ENCODE results near the gene CATSPERZ.

CATSPERZ gene

DNA sequence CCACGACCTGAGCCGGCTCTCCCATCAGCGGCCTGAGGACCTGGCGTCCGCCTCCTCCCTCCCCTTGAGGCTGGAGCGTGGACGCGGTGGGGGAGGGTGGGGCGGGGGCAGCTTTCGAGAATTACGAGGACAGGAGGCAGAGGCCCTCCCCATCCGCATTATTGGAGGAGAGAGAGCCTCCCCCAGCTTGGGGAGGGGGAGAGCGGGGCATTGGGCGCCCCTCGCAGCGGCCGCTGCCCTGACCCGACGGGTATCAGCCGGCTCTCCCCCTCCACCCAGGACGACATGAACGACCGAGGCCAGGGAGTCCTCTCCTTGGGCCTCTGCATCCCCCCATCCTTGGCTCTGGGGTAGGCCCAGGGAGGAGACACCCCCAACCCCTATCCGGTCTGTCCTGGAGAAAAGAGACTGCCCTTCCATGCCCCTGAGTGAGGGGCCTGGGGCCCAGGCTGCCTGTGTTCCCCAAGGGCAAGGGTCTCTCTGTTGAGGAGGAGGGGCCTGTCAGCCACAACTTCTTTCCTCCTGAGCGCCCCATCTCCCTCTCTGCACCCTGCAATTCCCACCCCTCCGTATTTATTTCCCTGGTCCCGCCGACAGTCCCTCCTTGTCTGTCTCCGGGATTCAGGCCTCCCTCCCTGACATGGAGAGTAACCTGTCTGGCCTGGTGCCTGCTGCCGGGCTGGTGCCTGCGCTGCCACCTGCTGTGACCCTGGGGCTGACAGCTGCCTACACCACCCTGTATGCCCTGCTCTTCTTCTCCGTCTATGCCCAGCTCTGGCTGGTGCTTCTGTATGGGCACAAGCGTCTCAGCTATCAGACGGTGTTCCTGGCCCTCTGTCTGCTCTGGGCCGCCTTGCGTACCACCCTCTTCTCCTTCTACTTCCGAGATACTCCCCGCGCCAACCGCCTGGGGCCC lies 14.0 kb upstream of the CATSPERZ start:
- peak; percentile 20 to 63 for DNase-seq

DNA sequence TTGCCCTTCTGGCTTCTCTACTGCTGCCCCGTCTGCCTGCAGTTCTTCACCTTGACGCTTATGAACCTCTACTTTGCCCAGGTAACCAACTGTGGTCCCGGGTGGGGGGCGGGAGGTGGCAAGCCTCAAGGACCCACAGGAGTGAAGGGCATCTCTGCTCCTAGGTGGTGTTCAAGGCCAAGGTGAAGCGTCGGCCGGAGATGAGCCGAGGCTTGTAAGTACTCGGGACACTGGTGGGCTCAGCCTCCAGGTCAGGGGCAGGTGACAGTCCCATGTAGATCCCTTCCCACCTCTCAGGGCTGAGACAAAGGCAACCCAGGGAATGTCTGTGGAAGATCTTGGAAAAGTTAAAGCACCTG lies 13.4 kb upstream of the CATSPERZ start:
- DNase-seq = no peak

DNA sequence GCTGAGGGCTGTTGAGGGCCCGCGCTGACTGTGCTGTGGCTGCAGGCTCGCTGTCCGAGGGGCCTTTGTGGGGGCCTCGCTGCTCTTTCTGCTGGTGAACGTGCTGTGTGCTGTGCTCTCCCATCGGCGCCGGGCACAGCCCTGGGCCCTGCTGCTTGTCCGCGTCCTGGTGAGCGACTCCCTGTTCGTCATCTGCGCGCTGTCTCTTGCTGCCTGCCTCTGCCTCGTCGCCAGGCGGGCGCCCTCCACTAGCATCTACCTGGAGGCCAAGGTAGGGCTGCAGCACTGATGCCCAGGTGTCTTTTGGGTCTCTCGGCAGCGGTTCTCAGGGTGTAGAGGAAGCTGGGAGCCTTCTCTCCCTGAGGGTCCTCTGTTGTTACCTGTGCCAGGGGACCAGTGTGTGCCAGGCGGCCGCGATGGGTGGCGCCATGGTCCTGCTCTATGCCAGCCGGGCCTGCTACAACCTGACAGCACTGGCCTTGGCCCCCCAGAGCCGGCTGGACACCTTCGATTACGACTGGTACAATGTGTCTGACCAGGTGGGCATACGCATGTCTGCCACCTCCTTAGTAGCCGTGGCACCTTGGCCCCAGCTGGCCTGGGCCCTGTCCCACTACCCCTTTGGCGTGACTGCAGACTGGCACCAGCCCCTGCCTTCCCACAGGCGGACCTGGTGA lies 12.3 kb upstream of the CATSPERZ start:
- no peak for DNase-seq

DNA sequence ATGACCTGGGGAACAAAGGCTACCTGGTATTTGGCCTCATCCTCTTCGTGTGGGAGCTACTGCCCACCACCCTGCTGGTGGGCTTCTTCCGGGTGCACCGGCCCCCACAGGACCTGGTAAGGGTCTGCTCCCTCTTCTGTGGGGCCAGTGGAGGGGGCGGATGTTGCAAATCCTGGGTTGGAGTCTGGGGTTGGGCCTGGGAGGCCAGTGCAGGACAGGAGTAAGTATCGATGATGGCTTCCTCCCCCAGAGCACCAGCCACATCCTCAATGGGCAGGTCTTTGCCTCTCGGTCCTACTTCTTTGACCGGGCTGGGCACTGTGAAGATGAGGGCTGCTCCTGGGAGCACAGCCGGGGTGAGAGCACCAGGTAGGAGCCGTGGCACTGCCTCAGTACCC lies 11.8 kb upstream of the CATSPERZ start:
- DNase-seq = no peak

DNA sequence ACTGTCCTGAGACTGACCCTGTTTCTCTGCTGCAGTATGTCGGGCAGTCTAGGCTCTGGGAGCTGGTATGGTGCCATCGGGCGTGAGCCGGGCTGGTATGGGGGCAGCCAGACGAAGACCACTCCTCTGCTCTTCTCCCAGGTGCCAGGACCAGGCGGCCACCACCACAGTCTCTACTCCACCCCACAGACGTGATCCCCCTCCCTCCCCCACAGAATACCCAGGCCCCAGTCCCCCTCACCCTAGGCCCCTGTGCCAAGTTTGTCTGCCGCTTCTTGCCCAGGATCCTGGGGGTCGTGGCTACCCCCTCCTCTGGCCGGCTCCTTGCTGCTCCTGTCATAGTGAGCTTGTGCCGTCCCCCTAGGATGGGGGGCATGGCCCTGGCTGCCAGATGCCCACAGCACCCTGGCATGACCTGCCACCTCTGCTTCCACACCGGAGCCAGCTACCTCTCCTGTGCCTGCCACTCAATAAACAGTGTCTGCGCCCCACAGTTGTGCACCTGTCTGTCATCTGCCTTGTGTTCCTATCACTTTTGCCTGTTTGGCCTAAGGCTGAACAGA lies 11.1 kb upstream of the CATSPERZ start:
- DNase-seq = no peak

DNA sequence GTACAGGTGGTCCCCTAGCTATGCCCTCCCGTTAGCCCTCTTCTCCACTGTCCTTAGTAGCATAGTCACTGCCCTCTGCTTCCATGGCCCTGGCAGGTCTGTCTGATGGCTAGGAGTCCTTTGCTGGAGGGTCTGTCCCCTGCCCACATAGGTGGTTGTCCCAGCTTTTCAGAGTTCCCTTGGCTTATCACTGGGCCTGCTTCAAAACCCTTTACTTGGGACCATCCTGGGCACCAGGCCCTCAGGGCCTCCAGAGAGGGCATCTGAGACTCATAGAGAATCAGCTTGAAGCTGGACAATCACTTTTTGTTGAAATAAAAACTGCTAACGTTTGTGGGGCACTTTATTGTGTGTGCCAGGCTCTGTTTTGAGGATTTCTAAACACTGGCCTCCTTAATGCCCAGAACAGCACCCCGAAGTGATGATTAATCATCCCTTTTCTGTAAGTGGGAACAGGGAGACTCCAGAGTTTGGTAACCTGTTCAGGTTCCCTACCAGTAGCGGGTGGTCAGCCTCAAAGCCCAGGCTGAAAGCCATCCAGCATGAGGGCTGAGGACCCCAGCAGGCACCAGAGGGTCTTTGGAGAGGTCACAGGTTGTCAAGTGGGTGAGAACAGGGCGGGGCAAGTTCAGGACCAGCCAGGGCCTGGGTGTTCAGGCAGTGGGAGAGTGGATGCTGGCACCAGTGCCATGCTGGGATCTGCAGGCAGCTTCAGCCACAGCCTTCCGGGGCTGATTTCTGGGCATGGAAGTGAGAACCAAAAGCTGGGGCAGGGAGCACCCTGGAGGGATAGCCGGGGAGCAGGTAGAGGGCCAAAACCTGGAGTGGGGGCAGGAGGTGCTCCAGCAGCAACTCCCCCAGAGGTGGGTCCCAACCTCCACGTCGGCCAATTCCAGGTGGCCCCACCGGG lies 9.6 kb upstream of the CATSPERZ start:
- no peak for DNase-seq

DNA sequence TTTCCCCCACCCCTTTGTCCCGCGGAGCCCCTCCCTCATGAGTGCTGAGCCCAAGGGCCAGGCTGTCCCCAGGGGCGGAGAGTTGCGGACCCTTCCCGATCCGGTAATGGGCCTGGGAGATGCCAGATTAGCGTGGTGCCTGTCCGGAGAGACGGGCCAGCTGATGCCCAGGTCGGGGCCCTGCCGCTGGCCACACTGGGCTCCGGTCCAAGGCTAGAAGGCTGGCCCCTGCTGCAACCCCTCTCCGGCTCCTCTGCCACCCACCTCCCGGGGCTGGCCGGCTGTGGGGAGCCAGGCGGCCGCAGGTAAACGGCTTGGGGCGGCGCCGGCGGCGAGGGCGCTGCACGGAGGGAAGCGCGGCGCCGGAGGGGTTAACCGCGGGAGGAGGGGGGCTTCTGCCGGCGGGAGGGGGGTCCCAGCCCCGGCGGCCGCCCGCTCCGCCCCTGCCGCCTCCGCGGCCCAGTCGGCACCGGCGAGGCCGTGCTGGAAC lies 8.9 kb upstream of the CATSPERZ start, which contains the start of gene KCNK4:
Gene KCNK4, plus strand, starts transcription at position 41 of the 490 bp plus-strand sequence. CDS start 1,717 bp downstream, outside the sequence.
- DNase-seq = no peak

DNA sequence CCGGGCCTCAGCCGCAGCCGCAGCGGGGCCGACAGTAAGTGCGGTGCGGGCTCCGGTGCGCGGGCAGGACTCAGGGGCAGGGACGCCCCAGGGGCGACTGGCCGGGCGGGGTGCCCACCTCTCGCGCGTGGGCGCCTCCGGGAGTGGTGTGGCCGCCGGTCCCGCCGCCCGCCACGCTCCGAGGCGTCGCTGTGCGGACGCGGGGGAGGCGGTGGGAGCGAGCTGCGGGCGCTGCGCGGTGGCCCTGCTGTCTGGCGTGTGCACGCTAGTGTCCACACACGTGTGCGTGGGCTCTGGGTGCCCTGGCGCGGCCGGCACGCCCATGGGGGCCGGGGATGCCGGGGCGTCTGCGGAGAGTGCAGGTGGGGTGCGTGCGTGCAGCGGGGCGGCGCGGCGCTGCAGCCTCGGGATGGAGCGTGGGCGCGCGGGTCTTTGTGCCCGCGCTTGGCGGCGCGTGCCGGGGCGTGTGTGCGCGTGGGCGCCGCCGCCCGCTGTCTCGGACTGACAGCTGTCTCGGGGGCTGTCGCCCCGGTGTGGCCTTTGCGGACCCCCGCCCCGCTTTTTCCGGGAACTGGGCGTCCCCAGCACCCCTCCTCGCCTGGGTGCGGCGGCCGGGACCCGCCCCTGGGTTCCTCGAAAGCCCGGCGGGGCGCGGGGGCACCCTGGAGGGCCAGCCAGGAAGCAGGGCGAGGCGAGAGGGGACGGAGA lies 8.3 kb upstream of the CATSPERZ start:
- no peak for DNase-seq

DNA sequence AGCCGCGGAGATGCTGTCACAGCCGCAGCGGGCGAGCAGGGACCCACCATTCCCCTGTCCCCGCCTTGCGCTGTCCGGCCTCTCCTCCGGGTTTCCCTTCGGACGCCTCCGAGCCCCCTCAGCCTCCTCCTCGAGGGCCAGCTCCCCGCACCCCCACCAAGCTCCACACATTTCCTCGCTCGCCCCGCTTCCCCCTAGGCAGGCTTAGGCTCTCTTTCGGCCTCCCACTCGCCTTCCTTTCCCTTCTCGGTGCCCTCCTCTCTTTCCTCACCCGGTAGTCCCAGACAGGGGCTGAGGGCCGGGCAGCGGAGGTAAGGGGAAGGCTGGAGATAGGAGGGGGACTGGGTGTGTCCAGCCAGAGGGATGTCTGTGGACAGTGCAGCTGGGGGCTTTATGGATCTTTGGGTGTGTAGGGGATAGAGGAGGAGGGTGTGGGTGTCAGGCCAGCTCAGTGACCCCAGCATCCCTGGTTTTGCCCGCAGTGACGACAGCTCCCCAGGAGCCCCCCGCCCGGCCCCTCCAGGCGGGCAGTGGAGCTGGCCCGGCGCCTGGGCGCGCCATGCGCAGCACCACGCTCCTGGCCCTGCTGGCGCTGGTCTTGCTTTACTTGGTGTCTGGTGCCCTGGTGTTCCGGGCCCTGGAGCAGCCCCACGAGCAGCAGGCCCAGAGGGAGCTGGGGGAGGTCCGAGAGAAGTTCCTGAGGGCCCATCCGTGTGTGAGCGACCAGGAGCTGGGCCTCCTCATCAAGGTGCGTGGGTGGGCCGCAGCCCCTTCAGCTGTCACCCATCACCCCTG lies 7.5 kb upstream of the CATSPERZ start:
- DNase-seq = no peak

DNA sequence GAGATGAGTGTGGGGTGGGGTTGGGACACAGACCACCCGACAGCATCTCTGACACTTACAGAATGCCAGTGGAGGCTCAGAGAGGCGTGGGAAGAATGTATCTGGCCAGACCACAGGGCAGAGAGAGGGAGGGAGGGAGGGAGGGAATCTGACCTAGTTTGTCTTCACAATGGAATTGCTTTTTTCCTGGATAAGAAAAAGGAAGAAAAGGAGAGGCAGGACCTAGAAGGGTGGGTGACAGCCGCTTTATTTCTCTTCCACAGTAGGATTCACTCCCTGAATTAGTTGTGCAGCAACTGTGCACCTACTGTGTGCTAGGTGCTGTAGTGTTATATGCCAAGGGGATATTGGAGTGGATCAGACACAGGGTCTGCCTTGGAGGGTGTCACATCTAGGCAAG lies 5.4 kb upstream of the CATSPERZ start:
- DNase-seq = no peak

DNA sequence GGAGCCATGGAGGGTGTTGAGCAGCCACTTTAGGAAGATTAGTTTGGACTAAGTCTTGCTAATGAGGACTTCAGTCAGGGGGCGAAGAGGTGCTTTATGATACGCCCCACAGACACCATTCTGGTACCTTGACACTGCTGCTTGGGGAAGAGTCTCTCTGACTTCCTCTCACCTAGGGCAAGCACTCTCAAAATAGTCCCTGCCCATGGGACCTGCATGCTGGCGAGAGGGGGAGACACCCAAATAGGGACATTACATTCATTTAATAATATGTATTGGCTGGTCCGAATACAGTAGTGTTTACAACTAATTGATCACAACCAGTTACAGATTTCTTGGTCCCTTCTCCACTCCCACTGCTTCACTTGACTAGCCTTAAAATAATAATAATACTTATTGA lies 4.4 kb upstream of the CATSPERZ start:
- DNase-seq = no peak

DNA sequence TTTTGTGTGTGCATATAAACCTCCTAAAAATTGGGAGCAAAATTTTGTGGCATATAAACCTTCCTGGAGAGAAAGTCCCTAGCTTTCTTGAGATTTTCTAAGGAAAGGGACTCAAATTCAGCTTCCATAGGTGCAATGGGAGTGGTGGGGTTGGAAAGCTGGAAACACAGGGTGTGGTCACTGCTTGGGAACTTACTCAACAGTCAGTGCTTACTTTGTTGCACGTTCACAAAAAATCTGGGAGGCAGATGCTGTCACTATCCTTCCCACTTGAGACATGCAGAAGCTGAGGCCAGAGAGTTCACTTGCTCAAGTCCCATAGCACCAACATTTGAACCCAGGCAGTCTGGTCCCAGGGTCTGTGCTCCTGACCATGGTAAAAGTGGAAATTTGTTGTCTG lies 3.9 kb upstream of the CATSPERZ start:
- no peak for DNase-seq

DNA sequence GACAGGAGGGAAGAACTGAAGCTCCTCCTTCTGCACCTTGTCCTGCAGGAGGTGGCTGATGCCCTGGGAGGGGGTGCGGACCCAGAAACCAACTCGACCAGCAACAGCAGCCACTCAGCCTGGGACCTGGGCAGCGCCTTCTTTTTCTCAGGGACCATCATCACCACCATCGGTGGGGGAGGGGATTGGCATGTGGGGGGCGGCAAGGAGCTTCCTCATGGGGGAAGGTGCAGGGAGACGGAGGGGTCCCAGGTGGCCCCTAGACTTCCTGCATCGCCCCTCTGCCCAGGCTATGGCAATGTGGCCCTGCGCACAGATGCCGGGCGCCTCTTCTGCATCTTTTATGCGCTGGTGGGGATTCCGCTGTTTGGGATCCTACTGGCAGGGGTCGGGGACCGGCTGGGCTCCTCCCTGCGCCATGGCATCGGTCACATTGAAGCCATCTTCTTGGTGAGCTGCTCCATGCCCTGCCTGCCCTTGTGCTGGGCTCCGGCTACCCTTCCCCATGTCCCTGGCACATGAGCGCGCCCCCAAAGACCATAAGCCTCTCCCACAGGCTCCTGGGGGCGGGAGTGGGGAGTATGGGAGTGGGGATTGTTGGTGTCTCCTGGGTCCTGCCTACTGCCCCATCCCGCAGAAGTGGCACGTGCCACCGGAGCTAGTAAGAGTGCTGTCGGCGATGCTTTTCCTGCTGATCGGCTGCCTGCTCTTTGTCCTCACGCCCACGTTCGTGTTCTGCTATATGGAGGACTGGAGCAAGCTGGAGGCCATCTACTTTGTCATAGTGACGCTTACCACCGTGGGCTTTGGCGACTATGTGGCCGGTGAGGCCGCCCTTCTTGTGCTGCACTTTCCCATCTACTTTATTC lies 3.1 kb upstream of the CATSPERZ start:
- no peak for DNase-seq

DNA sequence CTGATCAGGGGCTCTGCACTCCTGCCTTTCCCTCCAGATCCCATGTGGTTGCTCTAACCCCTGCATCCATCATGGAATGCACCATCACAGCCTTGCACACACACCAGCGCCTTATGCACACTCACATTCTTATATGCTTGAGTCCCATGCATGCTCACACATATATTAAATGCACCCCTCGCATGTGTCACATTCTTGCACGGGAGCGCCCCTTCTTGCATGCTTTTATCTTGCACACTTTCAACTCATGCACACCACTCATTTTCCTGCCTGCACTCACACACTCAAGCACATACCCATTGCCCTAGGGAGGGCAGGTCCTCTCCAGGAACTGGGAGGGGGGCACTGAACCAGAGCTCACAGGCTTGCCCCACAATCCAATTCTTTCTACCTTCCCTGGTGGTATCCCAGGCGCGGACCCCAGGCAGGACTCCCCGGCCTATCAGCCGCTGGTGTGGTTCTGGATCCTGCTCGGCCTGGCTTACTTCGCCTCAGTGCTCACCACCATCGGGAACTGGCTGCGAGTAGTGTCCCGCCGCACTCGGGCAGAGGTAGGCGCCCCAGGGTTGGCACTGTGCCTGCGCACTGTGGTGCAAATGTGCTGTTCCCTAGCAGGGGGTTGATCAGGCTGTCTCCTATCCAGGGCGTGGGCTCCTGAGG lies 2.3 kb upstream of the CATSPERZ start:
- DNase-seq = no peak

DNA sequence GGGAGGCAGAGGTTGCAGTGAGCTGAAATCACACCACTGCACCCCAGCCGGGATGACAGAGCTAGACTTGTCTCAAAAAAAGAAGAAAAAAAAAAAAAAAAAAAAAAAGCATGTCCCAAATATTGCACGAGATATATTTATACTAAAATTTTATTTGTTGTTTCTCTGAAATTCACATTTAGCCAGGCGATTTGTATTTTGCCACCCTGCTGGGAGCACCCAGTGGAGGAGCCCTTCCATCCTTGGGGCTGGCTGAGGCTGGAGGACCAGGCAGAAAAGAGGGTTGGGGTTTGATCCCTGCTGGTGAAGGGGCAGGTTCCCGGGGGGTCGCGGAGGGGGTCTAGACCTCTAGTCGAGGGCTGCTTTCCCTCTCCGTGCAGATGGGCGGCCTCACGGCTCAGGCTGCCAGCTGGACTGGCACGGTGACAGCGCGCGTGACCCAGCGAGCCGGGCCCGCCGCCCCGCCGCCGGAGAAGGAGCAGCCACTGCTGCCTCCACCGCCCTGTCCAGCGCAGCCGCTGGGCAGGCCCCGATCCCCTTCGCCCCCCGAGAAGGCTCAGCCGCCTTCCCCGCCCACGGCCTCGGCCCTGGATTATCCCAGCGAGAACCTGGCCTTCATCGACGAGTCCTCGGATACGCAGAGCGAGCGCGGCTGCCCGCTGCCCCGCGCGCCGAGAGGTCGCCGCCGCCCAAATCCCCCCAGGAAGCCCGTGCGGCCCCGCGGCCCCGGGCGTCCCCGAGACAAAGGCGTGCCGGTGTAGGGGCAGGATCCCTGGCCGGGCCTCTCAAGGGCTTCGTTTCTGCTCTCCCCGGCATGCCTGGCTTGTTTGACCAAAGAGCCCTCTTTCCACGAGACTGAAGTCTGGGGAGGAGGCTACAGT lies 952 bp upstream of the CATSPERZ start:
- peak in 1 of 2 experiments; percentile 36 for DNase-seq

DNA sequence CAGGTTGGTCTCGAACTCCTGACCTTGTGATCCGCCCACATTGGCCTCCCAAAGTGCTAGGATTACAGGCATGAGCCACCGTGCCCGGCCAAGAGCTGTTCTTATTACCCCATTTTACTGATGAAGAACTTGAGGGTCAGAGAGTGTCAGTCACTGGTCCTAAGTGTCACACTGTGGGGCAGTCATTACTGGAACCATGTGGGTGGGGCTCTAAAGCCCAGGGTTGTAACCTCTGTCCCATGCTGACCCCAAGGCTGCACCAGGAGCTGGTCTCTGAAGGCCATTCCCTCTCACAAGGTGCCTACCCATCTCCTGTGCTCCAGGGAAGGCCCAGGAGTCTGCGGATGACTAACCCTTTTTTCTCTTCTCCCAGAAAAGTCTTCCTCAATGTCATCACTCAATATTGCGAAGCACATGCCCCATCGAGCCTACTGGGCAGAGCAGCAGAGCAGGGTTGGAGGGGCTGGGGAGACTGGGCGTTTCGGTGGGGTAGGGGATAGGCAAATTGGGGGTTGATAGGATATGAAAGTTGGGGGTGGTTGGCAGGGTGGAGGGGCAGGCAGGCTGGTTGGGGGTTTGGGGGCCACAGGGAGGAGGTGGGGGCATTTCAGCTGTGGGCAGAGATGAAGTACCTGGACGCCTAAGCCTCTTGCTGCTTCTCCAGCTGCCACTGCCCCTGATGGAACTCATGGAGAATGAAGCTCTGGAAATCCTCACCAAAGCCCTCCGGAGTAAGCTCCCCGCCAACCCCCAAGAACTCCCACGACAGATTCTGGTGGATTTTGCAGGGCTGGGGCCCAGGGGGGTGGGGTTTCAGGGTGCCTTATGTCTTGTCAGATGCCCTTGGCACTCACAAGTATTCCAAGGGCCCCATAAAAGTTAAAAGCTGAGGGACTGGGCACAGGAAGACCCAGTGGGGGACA lies 3.2 kb downstream of the CATSPERZ start:
- no peak for DNase-seq

DNA sequence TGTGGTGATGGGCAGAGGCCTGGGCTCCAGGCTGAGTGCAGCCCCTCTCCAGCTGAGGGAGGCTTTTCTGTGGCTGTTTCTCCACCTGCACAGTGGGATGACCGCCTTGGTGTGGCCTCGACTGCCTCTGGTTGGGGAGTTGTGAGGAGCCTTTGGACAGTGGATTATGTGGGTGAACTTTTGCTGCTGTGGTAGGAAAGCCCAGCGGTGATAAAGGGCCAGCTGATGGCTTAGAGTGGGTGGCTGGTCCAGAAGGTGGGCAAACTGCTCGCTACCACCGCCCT lies 3.8 kb downstream of the CATSPERZ start:
- no peak for DNase-seq

Measured in SHP77 (cell line).